ENCODE measurements around the gene SNU13. TPM values are rescaled to one million over a fixed set of nuclear protein-coding genes. Genes with fewer than 3 reads are reported as not detected.
"Not testable (repeated sequence)": the region's sequence is repeated elsewhere in the genome, so short reads cannot be mapped to it uniquely, and the experiment has no call there.

The SNU13 gene
- total and polyA plus RNA-seq, 11 donors = 168 to 292 (median 202) TPM

DNA sequence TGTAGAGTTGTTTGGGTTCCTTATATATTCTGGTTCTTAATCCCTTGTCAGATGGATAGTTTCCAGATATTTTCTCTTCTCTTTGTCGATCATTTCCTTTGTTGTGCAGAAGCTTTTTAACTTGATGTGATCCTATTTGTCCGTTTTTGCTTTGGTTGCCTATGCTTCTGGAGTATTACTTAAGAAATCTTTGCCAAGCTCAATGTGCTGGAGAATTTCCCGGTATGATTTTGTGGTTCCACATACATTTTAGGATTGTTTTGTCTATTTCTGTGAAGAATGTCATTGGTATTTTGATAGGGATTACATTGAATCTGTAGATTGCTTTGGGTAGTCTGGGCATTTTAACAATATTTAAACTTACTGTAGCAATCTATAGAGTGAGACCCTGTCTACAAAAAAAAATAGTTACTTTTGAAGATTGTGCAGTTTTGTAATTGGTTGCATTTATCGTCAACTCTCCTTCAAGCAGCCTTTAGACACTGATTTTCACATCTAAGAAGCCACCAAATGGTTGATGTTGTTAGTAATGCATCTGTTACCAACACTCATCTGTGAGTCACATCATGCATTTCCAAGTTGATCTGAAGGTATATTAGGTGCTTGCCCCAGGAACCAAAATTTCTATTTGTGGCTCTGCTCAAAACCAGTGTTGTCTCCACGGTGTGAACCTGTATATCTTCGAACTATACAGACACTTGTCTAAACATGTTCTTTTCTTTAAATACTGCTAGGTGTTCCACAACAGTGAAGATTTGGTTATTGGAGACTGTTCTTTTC, 46.1 kb downstream of the SNU13 start:
- no peak for DNase-seq
- WGBS, 4 donors = 88 to 97% (median 95%) methylated on average over 6 of the region's 6 CpGs
- Histone ChIP-seq H3K4me3 (no peak overlapping the region), H3K27me3 (no peaks in the 10 kb centered on the region), H3K27ac (no peak overlapping the region), H3K9me3 (no peaks in the 10 kb centered on the region), H3K36me3 (peaks cover 0 to 100% (median 98%) of the 10 kb centered on the region in 9 donors), H3K4me1 (peaks cover 0 to 13% (median 0%) of the 10 kb centered on the region in 12 donors)
- intact Hi-C loops (cut with DNase I) = no loop called here
- TF ChIP-seq, protein P1, sequence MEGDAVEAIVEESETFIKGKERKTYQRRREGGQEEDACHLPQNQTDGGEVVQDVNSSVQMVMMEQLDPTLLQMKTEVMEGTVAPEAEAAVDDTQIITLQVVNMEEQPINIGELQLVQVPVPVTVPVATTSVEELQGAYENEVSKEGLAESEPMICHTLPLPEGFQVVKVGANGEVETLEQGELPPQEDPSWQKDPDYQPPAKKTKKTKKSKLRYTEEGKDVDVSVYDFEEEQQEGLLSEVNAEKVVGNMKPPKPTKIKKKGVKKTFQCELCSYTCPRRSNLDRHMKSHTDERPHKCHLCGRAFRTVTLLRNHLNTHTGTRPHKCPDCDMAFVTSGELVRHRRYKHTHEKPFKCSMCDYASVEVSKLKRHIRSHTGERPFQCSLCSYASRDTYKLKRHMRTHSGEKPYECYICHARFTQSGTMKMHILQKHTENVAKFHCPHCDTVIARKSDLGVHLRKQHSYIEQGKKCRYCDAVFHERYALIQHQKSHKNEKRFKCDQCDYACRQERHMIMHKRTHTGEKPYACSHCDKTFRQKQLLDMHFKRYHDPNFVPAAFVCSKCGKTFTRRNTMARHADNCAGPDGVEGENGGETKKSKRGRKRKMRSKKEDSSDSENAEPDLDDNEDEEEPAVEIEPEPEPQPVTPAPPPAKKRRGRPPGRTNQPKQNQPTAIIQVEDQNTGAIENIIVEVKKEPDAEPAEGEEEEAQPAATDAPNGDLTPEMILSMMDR (IDR thresholded peaks at IDR 0.05) = no peak
- TF ChIP-seq POLR2A (IDR thresholded peaks at IDR 0.05) = no peak
- no peak for ATAC-seq

GRCh38 chr22:41641854-41642253, 46.8 kb downstream of the SNU13 start:
- TF ChIP-seq, protein P1 (IDR thresholded peaks at IDR 0.05) = no peak
- no peak for TF ChIP-seq POLR2A (IDR thresholded peaks at IDR 0.05)
- H3K9me3 ChIP-seq = no peaks in the 10 kb centered on the region
- no peak overlapping the region for H3K4me3 ChIP-seq
- ATAC-seq (no peak), DNase-seq (no peak)
- 95 to 99% (median 98%) methylated on average over 7 of the region's 7 CpGs for WGBS, 4 donors
- peaks cover 0 to 15% (median under 1%) of the 10 kb centered on the region in 12 donors for H3K4me1 ChIP-seq
- no peak overlapping the region for H3K27ac ChIP-seq
- intact Hi-C loops (cut with DNase I) = no loop called here
- peaks cover 0 to 100% (median 98%) of the 10 kb centered on the region in 9 donors for H3K36me3 ChIP-seq
- H3K27me3 ChIP-seq = no peaks in the 10 kb centered on the region

DNA sequence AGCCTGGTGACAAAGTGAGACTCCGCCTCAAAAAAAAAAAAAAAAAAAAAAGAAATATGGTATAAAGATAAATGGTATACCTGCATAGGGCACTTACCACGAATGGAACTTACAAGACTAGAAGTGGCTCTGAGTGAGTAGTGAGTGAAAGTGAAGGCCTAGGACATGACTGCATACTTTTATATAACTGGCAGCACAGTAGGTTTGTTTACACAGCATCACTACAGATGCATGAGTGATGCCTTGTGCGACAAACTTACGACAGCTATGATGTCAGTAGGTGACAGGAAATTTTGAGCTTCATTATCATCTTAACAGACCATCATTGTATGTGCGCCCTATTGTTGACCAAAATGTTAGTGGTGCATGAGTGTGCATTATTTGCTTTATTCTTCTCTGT, 49.9 kb downstream of the SNU13 start:
- H3K4me3 ChIP-seq = no peak overlapping the region
- intact Hi-C loops (cut with DNase I) = no loop called here
- H3K4me1 ChIP-seq = peaks cover 0 to 30% (median 5%) of the 10 kb centered on the region in 12 donors
- TF ChIP-seq, protein P1 (IDR thresholded peaks at IDR 0.05) = no peak
- no peak for TF ChIP-seq POLR2A (IDR thresholded peaks at IDR 0.05)
- peaks cover 0 to 100% (median 97%) of the 10 kb centered on the region in 9 donors for H3K36me3 ChIP-seq
- WGBS, 4 donors = 81 to 88% (median 84%) methylated on average over 5 of the region's 5 CpGs
- H3K27ac ChIP-seq = no peak overlapping the region
- no peaks in the 10 kb centered on the region for H3K9me3 ChIP-seq
- ATAC-seq = no peak
- no peak for DNase-seq
- H3K27me3 ChIP-seq = no peaks in the 10 kb centered on the region

GRCh38 chr22:41638124-41638523, 50.5 kb downstream of the SNU13 start:
- TF ChIP-seq, protein P1 (IDR thresholded peaks at IDR 0.05) = no peak
- no peak for TF ChIP-seq POLR2A (IDR thresholded peaks at IDR 0.05)
- no peak overlapping the region for H3K4me3 ChIP-seq
- peaks cover 0 to 30% (median 5%) of the 10 kb centered on the region in 12 donors for H3K4me1 ChIP-seq
- no peaks in the 10 kb centered on the region for H3K9me3 ChIP-seq
- no peak overlapping the region for H3K27ac ChIP-seq
- no peaks in the 10 kb centered on the region for H3K27me3 ChIP-seq
- peaks cover 0 to 100% (median 98%) of the 10 kb centered on the region in 9 donors for H3K36me3 ChIP-seq
- intact Hi-C loops (cut with DNase I) = no loop called here
- 80 to 93% (median 85%) methylated on average over 5 of the region's 5 CpGs for WGBS, 4 donors
- no peak for ATAC-seq
- no peak for DNase-seq

DNA sequence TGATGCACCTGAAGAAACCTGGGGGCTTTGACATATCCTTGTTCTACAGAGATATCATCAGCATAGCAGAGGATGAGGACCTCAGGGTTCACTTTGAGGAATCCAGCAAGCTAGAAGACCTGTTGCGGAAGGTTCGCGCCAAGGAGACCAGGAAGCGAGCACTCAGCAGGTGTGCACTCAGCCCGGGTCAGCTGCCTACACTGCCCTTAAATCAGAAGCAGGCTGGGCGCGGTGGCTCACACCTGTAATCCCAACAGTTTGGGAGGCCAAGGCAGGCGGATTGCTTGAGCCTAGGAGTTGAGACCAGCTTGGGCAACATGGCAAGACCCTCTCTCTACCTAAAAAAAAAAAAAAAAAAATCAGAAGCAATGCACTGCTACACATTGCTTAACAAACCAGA, 51.0 kb downstream of the SNU13 start:
- ATAC-seq; DNase-seq; intact Hi-C loops (cut with DNase I); H3K9me3 ChIP-seq; H3K4me3 ChIP-seq; H3K27me3 ChIP-seq: not testable (repeated sequence)
- peak overlapping the region in 1 of 12 donors; percentile 71 for H3K27ac ChIP-seq
- H3K4me1 ChIP-seq = peaks cover 0 to 30% (median 5%) of the 10 kb centered on the region in 12 donors
- 93 to 99% (median 98%) methylated on average over 8 of the region's 8 CpGs for WGBS, 4 donors
- peaks cover 0 to 100% (median 98%) of the 10 kb centered on the region in 9 donors for H3K36me3 ChIP-seq

Data from heart left ventricle (tissue), 16 donors.